Liver (tissue), 3 donors: ENCODE measurements around the gene TMEM204.

Experiments used
- ATF3 ChIP-seq: IDR thresholded peaks from 2 replicates; pipeline ENCODE4 v1.6.1; 2016; ENCODE audit warnings: antibody characterized with exemption
- CTCF ChIP-seq: fragments of 150-350 bp; IDR thresholded peaks from 2 replicates; pipeline ENCODE4 v1.5.1; 2017; ENCODE audit warnings: improper control_type of control experiment, low read depth, low read length; ENCODE audit not compliant: missing input control
- YY1 ChIP-seq: IDR thresholded peaks from 2 replicates; pipeline ENCODE4 v1.6.1; 2016; ENCODE audit warnings: antibody characterized with exemption, mild to moderate bottlenecking
- donor health status: healthy.
- donor health status: healthy.

DNA sequence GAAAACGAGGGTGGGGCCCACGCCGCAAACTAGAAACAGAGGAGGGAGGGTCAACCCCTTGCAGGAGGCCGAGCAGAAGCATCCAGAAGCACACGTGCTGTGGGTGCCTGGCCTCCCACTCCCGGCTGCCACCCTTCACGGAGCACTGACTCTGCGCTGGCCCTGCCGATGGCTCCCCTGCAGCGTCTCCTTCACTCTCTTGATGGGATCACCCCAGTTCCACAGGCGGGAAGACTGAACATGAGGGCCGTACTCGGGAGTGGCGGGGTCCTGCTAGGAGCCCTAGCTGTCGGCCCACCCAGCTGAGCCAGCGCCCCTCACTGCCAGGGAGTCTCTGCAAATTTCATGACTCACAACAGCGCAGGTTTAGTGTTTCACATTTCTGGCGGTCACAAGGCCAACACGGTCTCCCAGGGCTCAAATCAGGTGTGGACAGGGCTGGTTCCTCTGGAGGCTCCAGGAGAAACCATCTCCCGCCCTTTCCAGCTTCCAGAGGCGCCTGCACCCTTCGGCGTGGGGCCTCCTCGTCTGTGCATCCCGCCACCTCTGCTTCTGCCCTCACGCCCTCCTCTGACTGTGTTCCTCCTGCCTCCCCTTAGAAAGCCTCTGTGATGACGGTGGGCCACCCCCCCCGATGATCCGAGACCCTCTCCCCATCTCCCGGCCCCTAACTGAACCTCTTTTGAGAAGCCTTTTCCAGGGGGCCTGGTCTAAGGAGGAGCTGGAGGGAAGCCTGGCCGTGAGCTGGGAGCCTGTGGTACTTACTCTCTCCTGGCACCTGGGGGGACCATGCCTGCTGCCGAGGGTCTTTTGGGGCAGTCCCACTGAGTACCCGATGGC lies 46.7 kb upstream of the TMEM204 start:
- TF ChIP-seq ATF3 (no peak), CTCF (no peak), YY1 (no peak)
